Mononuclear cell (primary cell): ENCODE measurements around the gene CAMSAP1. TPM values are rescaled to one million over a fixed set of nuclear protein-coding genes. Genes with fewer than 3 reads are reported as not detected.

Experiments used
- H3K27me3 ChIP-seq: 2 replicates; pipeline ENCODE4 v1.6.0; 2011; ENCODE audit warnings: low read length, control low read depth; ENCODE audit not compliant: insufficient read depth
- H3K4me1 ChIP-seq: 2 replicates; pipeline ENCODE4 v1.5.1; 2011; ENCODE audit warnings: mild to moderate bottlenecking, low read length, control low read depth; ENCODE audit not compliant: insufficient read depth
- H3K4me3 ChIP-seq: 2 replicates; pipeline ENCODE4 v1.5.1; 2011; ENCODE audit warnings: mild to moderate bottlenecking, low read length, moderate library complexity
- H3K9me3 ChIP-seq: 2 replicates; pipeline ENCODE4 v1.5.1; 2011; ENCODE audit warnings: low read depth, mild to moderate bottlenecking, control low read depth, low read length
- total RNA-seq: library from RNA; depleted of rRNA; stranded (reverse); fragments of >200 nt; gene quantifications from one replicate; pipeline ENCODE4 v1.2.3, GENCODE V29; 2012

The CAMSAP1 gene
- total RNA-seq, 1 donor, result 17.2 TPM

- Histone ChIP-seq H3K27me3 (no peaks in the 10 kb centered on the region), H3K4me3 (no peak overlapping the region), H3K9me3 (no peaks in the 10 kb centered on the region), H3K4me1 (no peaks in the 10 kb centered on the region)
Measured at GRCh38 chr9:135802876-135803419, 104.4 kb downstream of the CAMSAP1 start.

- Histone ChIP-seq H3K27me3 (no peaks in the 10 kb centered on the region), H3K4me1 (no peaks in the 10 kb centered on the region), H3K4me3 (no peak overlapping the region), H3K9me3 (no peaks in the 10 kb centered on the region)
Measured at GRCh38 chr9:135801070-135801469, 106.3 kb downstream of the CAMSAP1 start.

GRCh38 chr9:135799261-135799660, 108.1 kb downstream of the CAMSAP1 start:
- no peaks in the 10 kb centered on the region for H3K9me3 ChIP-seq
- no peak overlapping the region for H3K4me3 ChIP-seq
- H3K27me3 ChIP-seq, result no peaks in the 10 kb centered on the region
- H3K4me1 ChIP-seq, result no peaks in the 10 kb centered on the region

GRCh38 chr9:135798263-135798585, 109.1 kb downstream of the CAMSAP1 start:
- H3K4me3 ChIP-seq, result no peak overlapping the region
- no peaks in the 10 kb centered on the region for H3K4me1 ChIP-seq
- no peaks in the 10 kb centered on the region for H3K9me3 ChIP-seq
- H3K27me3 ChIP-seq, result no peaks in the 10 kb centered on the region

GRCh38 chr9:135797507-135798262, 109.7 kb downstream of the CAMSAP1 start:
- Histone ChIP-seq H3K9me3 (no peaks in the 10 kb centered on the region), H3K4me1 (no peaks in the 10 kb centered on the region), H3K27me3 (no peaks in the 10 kb centered on the region), H3K4me3 (no peak overlapping the region)

- Histone ChIP-seq H3K4me1 (no peaks in the 10 kb centered on the region), H3K27me3 (no peaks in the 10 kb centered on the region), H3K4me3 (no peak overlapping the region), H3K9me3 (no peaks in the 10 kb centered on the region)
Measured at GRCh38 chr9:135796784-135797485, 110.4 kb downstream of the CAMSAP1 start.

- Histone ChIP-seq H3K4me3 (no peak overlapping the region), H3K4me1 (no peaks in the 10 kb centered on the region), H3K27me3 (no peaks in the 10 kb centered on the region), H3K9me3 (no peaks in the 10 kb centered on the region)
Measured at GRCh38 chr9:135795391-135795790, 112.0 kb downstream of the CAMSAP1 start.

GRCh38 chr9:135794361-135794885, 112.9 kb downstream of the CAMSAP1 start:
- H3K9me3 ChIP-seq, result no peaks in the 10 kb centered on the region
- H3K27me3 ChIP-seq, result no peaks in the 10 kb centered on the region
- no peak overlapping the region for H3K4me3 ChIP-seq
- H3K4me1 ChIP-seq, result no peaks in the 10 kb centered on the region

- H3K4me1 ChIP-seq, result no peaks in the 10 kb centered on the region
- no peak overlapping the region for H3K4me3 ChIP-seq
- no peaks in the 10 kb centered on the region for H3K27me3 ChIP-seq
- no peaks in the 10 kb centered on the region for H3K9me3 ChIP-seq
Measured at GRCh38 chr9:135794057-135794335, 113.3 kb downstream of the CAMSAP1 start.

GRCh38 chr9:135793221-135794056, 113.9 kb downstream of the CAMSAP1 start:
- H3K4me3 ChIP-seq, result no peak overlapping the region
- no peaks in the 10 kb centered on the region for H3K4me1 ChIP-seq
- no peaks in the 10 kb centered on the region for H3K9me3 ChIP-seq

GRCh38 chr9:135792268-135793128, 114.8 kb downstream of the CAMSAP1 start:
- no peaks in the 10 kb centered on the region for H3K4me1 ChIP-seq
- H3K27me3 ChIP-seq, result no peaks in the 10 kb centered on the region
- no peaks in the 10 kb centered on the region for H3K9me3 ChIP-seq
- H3K4me3 ChIP-seq, result no peak overlapping the region

More at GRCh38 chr9:135793221-135794056, 113.9 kb downstream of the CAMSAP1 start:
- H3K27me3 ChIP-seq, result no peaks in the 10 kb centered on the region

GRCh38 chr9:135791431-135792267, 115.7 kb downstream of the CAMSAP1 start:
- Histone ChIP-seq H3K27me3 (no peaks in the 10 kb centered on the region), H3K9me3 (no peaks in the 10 kb centered on the region), H3K4me3 (no peak overlapping the region), H3K4me1 (no peaks in the 10 kb centered on the region)

- Histone ChIP-seq H3K4me1 (no peaks in the 10 kb centered on the region), H3K27me3 (no peaks in the 10 kb centered on the region), H3K4me3 (no peak overlapping the region)
Measured at GRCh38 chr9:135790850-135791249, 116.5 kb downstream of the CAMSAP1 start.

More at GRCh38 chr9:135790850-135791249, 116.5 kb downstream of the CAMSAP1 start:
- no peaks in the 10 kb centered on the region for H3K9me3 ChIP-seq
